ENCODE data around the gene LMCD1.

The LMCD1 gene

DNA sequence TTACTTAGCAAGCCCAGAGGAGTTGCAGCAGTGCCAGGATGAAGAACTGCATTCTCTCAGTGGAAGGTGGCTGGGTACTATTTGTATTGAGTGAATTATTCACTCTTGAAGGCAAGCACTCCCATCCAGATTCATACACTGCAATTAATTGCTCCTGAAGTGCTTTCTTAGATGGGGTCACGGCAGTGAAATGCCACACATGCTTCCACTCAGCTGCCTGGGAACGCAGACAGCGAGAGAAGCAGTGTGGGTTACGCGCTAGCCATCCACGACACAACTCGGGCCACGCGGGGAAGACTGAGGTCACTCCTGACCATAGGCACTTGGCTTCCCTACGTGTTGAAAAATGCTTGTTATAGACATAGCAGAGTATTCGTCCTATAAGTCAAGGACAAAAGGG lies 30.8 kb upstream of the LMCD1 start:
- no peak overlapping the region for H3K27ac Mint-ChIP-seq (ENCODE audit: low read depth)
- ATAC-seq (replicated peaks; ENCODE audit: extremely low read depth, poor library complexity, severe bottlenecking) = no peak
- H3K36me3 Mint-ChIP-seq (ENCODE audit: insufficient read depth) = no peaks in the 10 kb centered on the region
- no peaks in the 10 kb centered on the region for H3K4me1 Mint-ChIP-seq
- H3K9me3 Mint-ChIP-seq = no peaks in the 10 kb centered on the region
- peaks cover 41% of the 10 kb centered on the region for H3K27me3 Mint-ChIP-seq
- no peak overlapping the region for H3K4me3 Mint-ChIP-seq
- no peak for DNase-seq (ENCODE audit: low spot score in 2 of 2)

DNA sequence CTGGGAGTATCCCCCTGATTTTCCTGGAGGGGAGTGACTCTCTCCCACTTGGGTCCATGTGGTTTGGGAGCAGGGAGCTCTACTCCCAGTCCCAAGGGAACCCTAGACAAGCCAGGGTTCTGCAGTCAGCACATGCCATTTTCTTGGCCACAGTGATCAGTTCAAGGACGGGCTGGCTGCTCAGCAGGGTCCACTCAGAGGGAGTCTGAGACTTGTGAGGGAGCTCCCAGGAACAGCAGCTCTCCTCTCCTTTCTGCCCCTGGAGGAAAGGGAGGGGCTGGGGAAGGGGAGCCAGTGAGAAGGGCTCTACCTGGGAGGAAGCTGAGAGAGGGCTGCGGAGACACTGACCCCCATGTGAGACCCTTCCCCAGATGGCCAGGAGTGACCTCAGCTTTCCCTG lies 29.1 kb upstream of the LMCD1 start:
- no peaks in the 10 kb centered on the region for H3K36me3 Mint-ChIP-seq (ENCODE audit: insufficient read depth)
- H3K27ac Mint-ChIP-seq (ENCODE audit: low read depth) = no peak overlapping the region
- no peaks in the 10 kb centered on the region for H3K4me1 Mint-ChIP-seq
- H3K27me3 Mint-ChIP-seq = peaks cover 32% of the 10 kb centered on the region
- H3K4me3 Mint-ChIP-seq = no peak overlapping the region
- DNase-seq (ENCODE audit: low spot score in 2 of 2) = no peak
- no peaks in the 10 kb centered on the region for H3K9me3 Mint-ChIP-seq
- no peak for ATAC-seq (replicated peaks; ENCODE audit: extremely low read depth, poor library complexity, severe bottlenecking)

DNA sequence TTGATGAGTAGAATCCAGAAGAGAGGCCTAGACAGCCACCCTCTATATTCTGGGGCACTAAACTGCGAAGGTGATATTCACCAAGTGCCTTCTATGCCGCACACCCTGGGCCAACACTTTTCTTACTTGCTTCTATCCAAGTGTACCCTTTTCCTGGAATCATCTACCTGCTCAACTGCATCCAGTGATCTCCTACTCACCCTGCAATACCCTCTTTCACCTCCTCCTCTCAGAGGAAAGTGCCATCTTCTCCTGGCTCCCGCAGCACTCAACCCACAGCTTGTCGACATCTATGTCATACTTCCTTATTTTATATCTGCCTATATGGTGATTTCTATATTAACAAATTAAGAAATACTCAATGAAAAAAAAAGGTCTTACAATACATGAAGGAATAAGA lies 28.6 kb upstream of the LMCD1 start:
- Mint-ChIP-seq H3K4me3 (no peak overlapping the region), H3K4me1 (no peaks in the 10 kb centered on the region), H3K36me3 (ENCODE audit: insufficient read depth) (no peaks in the 10 kb centered on the region), H3K9me3 (no peaks in the 10 kb centered on the region), H3K27ac (ENCODE audit: low read depth) (no peak overlapping the region), H3K27me3 (peaks cover 27% of the 10 kb centered on the region)
- DNase-seq (ENCODE audit: low spot score in 2 of 2) = no peak
- ATAC-seq (replicated peaks; ENCODE audit: extremely low read depth, poor library complexity, severe bottlenecking) = no peak

DNA sequence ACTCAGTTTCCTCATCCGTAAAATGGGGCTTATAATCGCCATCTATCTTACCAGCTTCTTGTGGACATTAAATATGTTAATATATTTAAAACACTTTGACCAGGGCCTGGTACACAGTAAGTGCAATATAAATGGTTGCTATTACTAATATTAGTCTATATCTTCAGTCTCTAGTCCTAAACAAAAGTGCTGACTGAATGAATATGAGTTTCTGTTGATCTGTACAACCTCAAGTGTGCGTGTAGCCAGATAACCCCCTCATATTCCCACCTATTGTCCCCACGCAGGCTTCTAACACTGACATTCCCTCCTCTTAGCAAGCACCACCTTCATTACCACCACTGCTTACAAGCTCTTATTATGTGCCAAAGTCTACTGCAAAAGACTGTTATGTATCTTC lies 27.6 kb upstream of the LMCD1 start:
- Mint-ChIP-seq H3K4me3 (no peak overlapping the region), H3K36me3 (ENCODE audit: insufficient read depth) (no peaks in the 10 kb centered on the region), H3K27ac (ENCODE audit: low read depth) (no peak overlapping the region), H3K9me3 (no peaks in the 10 kb centered on the region), H3K4me1 (no peaks in the 10 kb centered on the region), H3K27me3 (peaks cover 17% of the 10 kb centered on the region)
- DNase-seq (ENCODE audit: low spot score in 2 of 2) = no peak
- ATAC-seq (replicated peaks; ENCODE audit: extremely low read depth, poor library complexity, severe bottlenecking) = no peak

DNA sequence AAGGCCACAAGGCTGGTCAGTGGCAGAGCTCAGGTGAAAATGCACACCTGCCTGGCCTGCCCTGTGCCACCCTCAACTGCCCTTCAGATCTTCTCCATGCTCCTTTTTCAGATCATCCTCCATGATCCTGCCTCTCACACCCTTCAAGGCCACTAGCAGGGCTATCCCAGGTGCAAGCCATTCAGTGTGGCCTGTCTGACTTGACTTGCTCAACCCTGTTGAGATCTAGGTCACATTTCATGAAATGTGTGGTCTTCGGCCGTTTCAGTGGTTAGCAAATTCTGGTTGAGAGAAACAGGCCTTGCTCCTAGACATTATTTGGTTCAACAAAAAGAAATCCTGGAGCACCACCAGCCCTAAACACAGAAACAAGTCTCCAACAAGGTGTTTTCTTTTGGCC lies 26.6 kb upstream of the LMCD1 start:
- no peak for DNase-seq (ENCODE audit: low spot score in 2 of 2)
- H3K4me1 Mint-ChIP-seq = no peaks in the 10 kb centered on the region
- H3K4me3 Mint-ChIP-seq = no peak overlapping the region
- H3K27ac Mint-ChIP-seq (ENCODE audit: low read depth) = no peak overlapping the region
- peaks cover 7% of the 10 kb centered on the region for H3K27me3 Mint-ChIP-seq
- no peaks in the 10 kb centered on the region for H3K36me3 Mint-ChIP-seq (ENCODE audit: insufficient read depth)
- no peak for ATAC-seq (replicated peaks; ENCODE audit: extremely low read depth, poor library complexity, severe bottlenecking)
- H3K9me3 Mint-ChIP-seq = no peaks in the 10 kb centered on the region

DNA sequence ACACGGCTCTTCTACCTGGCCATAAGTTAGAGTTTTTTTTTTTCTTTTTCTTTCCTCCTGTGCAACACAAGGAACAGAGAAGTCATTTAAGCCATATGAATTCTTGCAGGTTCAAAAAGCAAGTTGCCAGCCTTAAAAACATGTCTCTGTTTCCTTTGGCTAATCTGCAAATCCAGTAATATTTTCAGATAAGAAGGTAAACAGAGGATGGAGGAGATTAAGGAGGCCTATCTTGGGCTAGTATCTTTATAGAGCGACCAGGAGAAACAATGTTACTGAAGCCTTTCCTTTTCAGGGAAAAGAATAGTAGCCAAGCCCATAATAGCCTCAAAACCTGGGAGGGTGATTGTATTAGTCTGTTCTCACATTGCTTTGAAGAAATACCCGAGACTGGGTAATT lies 20.9 kb upstream of the LMCD1 start:
- no peaks in the 10 kb centered on the region for H3K36me3 Mint-ChIP-seq (ENCODE audit: insufficient read depth)

DNA sequence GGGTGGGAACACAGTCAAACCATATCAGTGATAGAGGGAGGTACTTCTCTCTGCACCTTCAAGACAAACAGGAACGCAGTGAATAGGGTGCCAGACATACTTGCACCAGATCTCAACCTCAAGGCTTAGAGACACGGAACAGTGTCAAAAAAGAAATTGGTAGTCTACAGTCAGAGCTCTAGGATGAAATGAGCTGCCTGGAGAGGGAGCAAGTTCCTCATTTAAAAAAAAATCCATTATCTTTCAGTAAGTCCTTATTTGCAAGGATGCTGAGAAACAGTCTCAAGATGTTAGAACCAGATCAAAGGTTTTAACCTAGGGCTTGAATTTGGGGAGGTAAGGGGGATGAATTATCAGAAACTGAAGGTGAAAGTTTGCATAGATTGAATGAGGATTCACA lies 20.2 kb upstream of the LMCD1 start:
- no peak overlapping the region for H3K27ac Mint-ChIP-seq (ENCODE audit: low read depth)
- H3K27me3 Mint-ChIP-seq = no peaks in the 10 kb centered on the region
- no peaks in the 10 kb centered on the region for H3K4me1 Mint-ChIP-seq
- no peak for DNase-seq (ENCODE audit: low spot score in 2 of 2)
- no peak overlapping the region for H3K4me3 Mint-ChIP-seq
- ATAC-seq (replicated peaks; ENCODE audit: extremely low read depth, poor library complexity, severe bottlenecking) = no peak
- no peaks in the 10 kb centered on the region for H3K9me3 Mint-ChIP-seq
- H3K36me3 Mint-ChIP-seq (ENCODE audit: insufficient read depth) = no peaks in the 10 kb centered on the region

More for the DNA sequence above, 20.9 kb upstream of the LMCD1 start:
- DNase-seq (ENCODE audit: low spot score in 2 of 2) (no peak), ATAC-seq (replicated peaks; ENCODE audit: extremely low read depth, poor library complexity, severe bottlenecking) (no peak)
- no peaks in the 10 kb centered on the region for H3K27me3 Mint-ChIP-seq
- H3K4me3 Mint-ChIP-seq = no peak overlapping the region
- H3K4me1 Mint-ChIP-seq = no peaks in the 10 kb centered on the region
- no peaks in the 10 kb centered on the region for H3K9me3 Mint-ChIP-seq
- no peak overlapping the region for H3K27ac Mint-ChIP-seq (ENCODE audit: low read depth)

DNA sequence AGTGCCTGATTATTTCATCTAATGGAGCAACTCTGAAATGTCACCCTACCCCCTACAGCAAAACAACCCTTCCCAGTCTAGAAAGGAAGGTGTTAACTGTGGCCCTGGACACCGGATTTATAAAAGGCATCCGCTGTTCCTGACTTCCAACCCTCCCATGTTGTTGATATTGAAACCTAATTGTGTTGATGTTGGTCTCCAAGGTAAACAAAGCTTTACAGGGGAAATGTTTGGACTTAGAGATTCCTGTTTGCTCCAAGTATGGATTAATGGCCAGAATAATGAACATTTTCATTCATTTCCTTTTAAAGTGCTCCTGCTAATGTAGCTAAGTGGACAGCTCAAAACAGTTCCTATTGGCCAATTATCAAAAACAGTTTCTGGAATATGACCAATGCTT lies 19.4 kb upstream of the LMCD1 start:
- Mint-ChIP-seq H3K27me3 (no peaks in the 10 kb centered on the region), H3K4me1 (no peaks in the 10 kb centered on the region), H3K27ac (ENCODE audit: low read depth) (no peak overlapping the region), H3K9me3 (no peaks in the 10 kb centered on the region), H3K36me3 (ENCODE audit: insufficient read depth) (no peaks in the 10 kb centered on the region), H3K4me3 (no peak overlapping the region)
- DNase-seq (ENCODE audit: low spot score in 2 of 2) (no peak), ATAC-seq (replicated peaks; ENCODE audit: extremely low read depth, poor library complexity, severe bottlenecking) (no peak)

DNA sequence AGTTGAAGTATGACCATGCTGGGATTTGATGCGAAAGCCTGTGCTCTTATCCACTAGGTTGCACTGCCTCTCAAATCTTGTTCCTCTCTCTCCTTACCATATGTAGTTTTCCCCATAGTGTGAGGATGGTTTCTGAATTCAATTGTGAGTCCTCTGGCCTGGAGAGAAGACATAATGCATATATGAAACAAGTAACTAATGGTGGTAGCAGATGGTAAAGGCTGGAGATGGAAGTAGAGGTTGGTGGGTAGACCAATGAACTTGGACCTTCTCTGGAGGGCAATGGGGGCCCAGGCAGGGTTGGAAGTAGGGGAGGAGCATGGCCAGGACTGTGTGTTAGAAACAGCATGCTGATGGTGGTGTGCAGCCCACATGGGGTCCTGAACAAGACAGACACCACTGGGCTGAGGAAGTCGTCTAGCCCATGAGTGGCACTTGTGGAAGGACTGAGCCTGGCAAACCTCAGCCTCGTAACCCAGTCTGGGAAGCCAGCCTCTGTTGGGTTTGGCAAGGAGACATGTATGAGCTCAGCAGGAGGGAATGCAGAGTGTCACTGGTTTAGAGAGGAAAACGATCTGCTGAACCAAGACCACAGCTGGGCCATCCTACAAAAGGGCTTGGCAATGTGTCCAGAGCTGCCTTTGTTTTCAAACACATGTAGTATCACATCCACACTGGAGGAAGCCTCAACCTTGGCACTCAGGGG lies 18.5 kb upstream of the LMCD1 start:
- no peak for ATAC-seq (replicated peaks; ENCODE audit: extremely low read depth, poor library complexity, severe bottlenecking)
- no peaks in the 10 kb centered on the region for H3K36me3 Mint-ChIP-seq (ENCODE audit: insufficient read depth)
- no peak for DNase-seq (ENCODE audit: low spot score in 2 of 2)

DNA sequence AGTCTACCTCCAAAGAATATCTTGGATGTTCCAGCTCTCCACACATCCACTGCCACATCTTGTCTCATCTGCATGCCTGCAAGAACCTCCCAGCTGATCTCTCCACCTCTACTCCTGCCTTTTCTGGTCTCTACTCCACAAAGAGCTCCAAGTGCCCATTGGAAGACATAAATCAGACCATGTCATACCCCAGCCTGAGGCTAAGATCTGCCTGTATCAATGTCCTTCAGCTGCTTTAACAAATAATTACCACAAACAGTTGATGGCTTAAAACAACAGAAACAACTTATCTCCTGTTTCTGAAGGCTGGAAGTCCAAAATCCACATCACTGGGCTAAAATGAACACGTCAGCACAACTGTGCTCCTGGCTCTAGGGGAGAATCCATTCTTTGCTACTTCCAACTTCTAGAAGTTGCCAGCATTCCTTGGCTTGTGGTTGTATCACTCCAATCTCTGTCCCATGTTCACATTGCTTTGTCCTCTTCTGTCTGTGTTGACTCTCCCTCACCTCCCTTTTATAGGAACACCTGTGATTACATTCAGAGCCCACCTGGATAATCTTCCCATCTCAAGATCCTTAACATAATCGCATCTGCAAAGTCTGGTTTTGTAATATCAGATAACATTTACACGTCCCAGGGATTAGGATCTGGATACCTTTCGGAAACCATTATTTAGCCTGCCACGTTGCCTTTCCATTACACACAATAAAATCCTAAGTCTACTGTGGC lies 17.0 kb upstream of the LMCD1 start:
- DNase-seq (ENCODE audit: low spot score in 2 of 2) (no peak), ATAC-seq (replicated peaks; ENCODE audit: extremely low read depth, poor library complexity, severe bottlenecking) (no peak)
- no peaks in the 10 kb centered on the region for H3K4me1 Mint-ChIP-seq
- H3K27ac Mint-ChIP-seq (ENCODE audit: low read depth) = no peak overlapping the region
- no peaks in the 10 kb centered on the region for H3K27me3 Mint-ChIP-seq
- H3K36me3 Mint-ChIP-seq (ENCODE audit: insufficient read depth) = no peaks in the 10 kb centered on the region
- H3K4me3 Mint-ChIP-seq = no peak overlapping the region
- no peaks in the 10 kb centered on the region for H3K9me3 Mint-ChIP-seq

More for the DNA sequence above, 18.5 kb upstream of the LMCD1 start:
- Mint-ChIP-seq H3K4me3 (no peak overlapping the region), H3K9me3 (no peaks in the 10 kb centered on the region), H3K4me1 (no peaks in the 10 kb centered on the region), H3K27me3 (no peaks in the 10 kb centered on the region), H3K27ac (ENCODE audit: low read depth) (no peak overlapping the region)

DNA sequence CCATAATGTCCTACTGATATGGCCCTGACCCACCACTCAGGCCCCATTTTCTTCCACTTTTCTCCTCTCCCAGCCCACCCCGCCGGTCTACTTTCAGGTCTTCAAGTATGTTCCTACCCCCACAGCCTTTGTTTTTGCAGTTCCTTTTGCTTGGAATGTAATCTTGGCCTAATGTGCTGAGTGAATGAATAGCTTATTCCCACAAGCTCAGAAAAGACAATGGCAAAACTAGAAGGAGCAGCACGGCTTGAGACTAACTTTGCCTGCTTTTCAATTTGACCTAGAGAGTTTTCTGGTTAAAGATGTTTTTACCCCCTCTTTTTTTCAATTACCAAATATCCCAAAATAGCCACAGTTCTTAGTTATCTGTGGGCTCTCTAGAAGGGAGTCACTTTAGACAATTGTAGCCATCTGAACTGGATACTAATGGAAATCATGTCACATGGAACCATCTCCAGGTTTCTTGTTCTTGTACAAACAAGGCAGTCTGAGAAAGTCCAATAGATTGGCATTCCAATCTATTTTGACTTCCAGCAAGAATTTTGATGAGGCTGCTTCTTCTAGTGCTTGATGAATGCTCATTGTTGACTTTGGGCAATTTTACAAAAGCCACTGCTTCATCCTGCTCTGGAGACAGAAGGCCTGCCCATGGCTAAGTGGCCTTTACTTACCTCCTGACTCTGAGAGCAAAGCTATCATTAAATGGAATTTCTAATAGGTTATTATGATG lies 16.3 kb upstream of the LMCD1 start:
- no peaks in the 10 kb centered on the region for H3K36me3 Mint-ChIP-seq (ENCODE audit: insufficient read depth)
- DNase-seq (ENCODE audit: low spot score in 2 of 2) (no peak), ATAC-seq (replicated peaks; ENCODE audit: extremely low read depth, poor library complexity, severe bottlenecking) (no peak)
- no peak overlapping the region for H3K27ac Mint-ChIP-seq (ENCODE audit: low read depth)
- H3K4me1 Mint-ChIP-seq = no peaks in the 10 kb centered on the region
- no peaks in the 10 kb centered on the region for H3K27me3 Mint-ChIP-seq
- no peaks in the 10 kb centered on the region for H3K9me3 Mint-ChIP-seq
- no peak overlapping the region for H3K4me3 Mint-ChIP-seq

DNA sequence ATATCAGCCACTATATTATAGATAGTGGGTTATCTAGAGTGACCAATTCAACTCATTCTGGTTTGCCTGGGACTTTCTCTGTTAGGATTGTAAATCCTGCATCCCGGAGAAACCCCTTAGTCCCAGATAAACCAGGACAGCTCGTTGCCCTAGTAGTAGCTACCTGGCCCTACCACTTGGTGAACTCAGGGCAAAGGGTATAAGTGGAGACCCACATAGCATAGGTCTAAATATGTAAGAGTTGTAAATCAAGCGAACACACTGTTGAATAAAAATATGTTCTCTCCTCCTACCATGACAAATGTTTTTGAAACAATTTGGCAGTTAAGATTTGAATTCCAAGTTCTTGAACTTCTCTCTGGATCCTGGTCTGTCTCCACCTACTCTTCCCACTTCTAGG lies 15.7 kb upstream of the LMCD1 start:
- Mint-ChIP-seq H3K27me3 (no peaks in the 10 kb centered on the region), H3K36me3 (ENCODE audit: insufficient read depth) (no peaks in the 10 kb centered on the region), H3K27ac (ENCODE audit: low read depth) (no peak overlapping the region), H3K9me3 (no peaks in the 10 kb centered on the region), H3K4me1 (no peaks in the 10 kb centered on the region), H3K4me3 (no peak overlapping the region)
- ATAC-seq (replicated peaks; ENCODE audit: extremely low read depth, poor library complexity, severe bottlenecking) (no peak), DNase-seq (ENCODE audit: low spot score in 2 of 2) (no peak)

DNA sequence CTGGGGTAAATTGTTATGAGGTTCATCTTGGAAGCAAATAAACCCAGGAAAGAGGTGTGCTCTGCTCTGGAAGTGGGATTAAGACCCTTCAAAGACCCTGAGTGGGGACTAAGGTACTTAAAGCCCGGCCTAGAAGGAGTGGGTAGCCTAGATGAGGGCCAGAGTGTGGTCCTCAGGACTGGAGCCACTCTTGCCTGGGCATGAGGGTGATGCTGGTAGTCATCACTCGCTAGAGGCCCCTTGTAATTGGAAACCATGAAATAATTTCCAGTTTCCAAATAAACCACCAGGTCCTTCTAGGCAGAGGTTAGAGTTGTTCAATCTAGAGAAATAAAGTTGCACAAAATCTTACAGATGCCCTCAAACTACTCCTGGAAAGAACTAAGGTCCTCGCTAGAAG lies 15.2 kb upstream of the LMCD1 start:
- Mint-ChIP-seq H3K4me3 (no peak overlapping the region), H3K9me3 (no peaks in the 10 kb centered on the region), H3K27ac (ENCODE audit: low read depth) (no peak overlapping the region), H3K27me3 (peaks cover 2% of the 10 kb centered on the region), H3K4me1 (no peaks in the 10 kb centered on the region), H3K36me3 (ENCODE audit: insufficient read depth) (peaks cover 2% of the 10 kb centered on the region)
- DNase-seq (ENCODE audit: low spot score in 2 of 2) (no peak), ATAC-seq (replicated peaks; ENCODE audit: extremely low read depth, poor library complexity, severe bottlenecking) (no peak)

Measured in central memory CD8-positive, alpha-beta T cell (primary cell).